HG03095 (cell line): ENCODE data around the gene SGSM1.

Experiments
- ATAC-seq: cut with Tn5 transposase; IDR thresholded peaks from one replicate; pipeline ENCODE4 v1.9.1; 2021; ENCODE audit warnings: moderate library complexity; ENCODE audit not compliant: unreplicated experiment

SGSM1 gene

DNA sequence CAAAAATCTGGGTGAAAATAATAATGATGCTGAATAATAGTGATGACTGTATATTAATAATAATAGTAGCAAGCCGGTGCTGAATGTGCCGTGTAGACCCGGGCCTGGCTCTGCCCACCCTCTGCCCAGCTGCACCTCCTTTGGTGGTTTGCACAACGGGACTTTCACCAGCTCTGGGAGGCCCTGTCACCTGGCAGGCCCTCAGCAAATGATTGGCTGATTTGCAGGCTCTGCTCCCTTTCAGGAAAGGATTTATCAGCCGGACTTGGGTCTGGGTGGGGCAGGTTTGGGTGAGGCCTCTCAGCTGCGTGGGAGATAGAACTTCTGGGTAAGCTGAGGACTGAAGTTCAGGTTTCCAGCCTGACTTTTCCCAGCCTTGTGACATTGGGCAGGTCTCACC lies 167.9 kb downstream of the SGSM1 start:
- ATAC-seq, result no peak

GRCh38 chr22:24975125-24975640 lies 169.2 kb downstream of the SGSM1 start:
- no peak for ATAC-seq

- no peak for ATAC-seq
Measured at GRCh38 chr22:24975813-24976341, 169.9 kb downstream of the SGSM1 start.

DNA sequence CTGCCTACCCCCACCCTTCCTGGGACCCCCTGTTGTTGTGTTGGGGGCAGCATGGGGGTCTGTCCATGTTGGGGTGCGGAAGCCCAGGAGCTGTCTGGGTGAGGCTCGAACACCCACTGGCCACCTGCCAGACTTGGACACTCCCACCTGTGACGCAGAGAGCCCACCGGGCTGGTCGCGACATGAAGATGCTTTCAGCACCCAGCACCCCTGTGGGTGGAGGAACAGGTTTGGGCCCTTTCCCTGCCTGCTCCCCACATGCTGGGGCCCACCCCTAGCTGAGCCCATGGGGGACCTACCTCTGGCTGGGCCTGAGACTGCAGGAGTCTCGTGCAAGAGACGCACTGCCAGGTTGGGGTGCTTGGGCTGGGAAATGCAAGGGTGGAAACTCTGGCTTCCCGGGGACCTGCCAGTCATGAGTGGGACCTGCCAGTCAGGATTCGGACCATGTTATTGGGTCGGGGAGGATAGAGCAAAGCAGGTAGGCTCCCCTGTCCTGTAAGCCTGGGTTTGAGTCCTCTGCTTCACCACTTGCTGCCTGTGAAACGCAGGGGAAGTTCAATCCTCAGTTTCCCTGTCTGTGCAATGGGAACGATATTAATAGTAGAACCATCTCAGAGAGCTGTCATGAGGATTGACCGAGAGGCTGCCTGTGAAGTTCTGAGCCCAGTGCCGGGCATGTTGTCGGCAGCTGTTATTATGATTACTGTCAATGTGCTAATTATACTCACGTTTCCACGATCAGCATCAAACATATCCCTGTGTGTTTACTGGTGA lies 170.6 kb downstream of the SGSM1 start:
- ATAC-seq, result no peak
